ENCODE results near the gene TMEM183A.

TMEM183A gene

GRCh38 chr1:202961220-202961880 lies 45.8 kb upstream of the TMEM183A start:
- Histone ChIP-seq H3K27ac (ENCODE audit: poor library complexity, severe bottlenecking) (no peak overlapping the region), H3K36me3 (ENCODE audit: low read depth) (peaks cover 15% of the 10 kb centered on the region), H3K4me1 (ENCODE audit: insufficient read depth, poor library complexity, severe bottlenecking) (peaks cover 25% of the 10 kb centered on the region), H3K4me3 (ENCODE audit: severe bottlenecking) (no peak overlapping the region), H3K27me3 (ENCODE audit: insufficient read depth, poor library complexity, severe bottlenecking) (no peaks in the 10 kb centered on the region), H3K9me3 (ENCODE audit: severe bottlenecking) (no peaks in the 10 kb centered on the region)
- ATAC-seq (ENCODE audit: low read depth) = no peak
- no peak for DNase-seq (ENCODE audit: low spot score)
- TF ChIP-seq CTCF (IDR thresholded peaks at IDR 0.05; ENCODE audit: poor library complexity, severe bottlenecking) = no peak

GRCh38 chr1:202964791-202965410 lies 42.3 kb upstream of the TMEM183A start:
- Histone ChIP-seq H3K27ac (ENCODE audit: poor library complexity, severe bottlenecking) (peak overlapping the region; percentile 52), H3K36me3 (ENCODE audit: low read depth) (peaks cover 15% of the 10 kb centered on the region), H3K4me1 (ENCODE audit: insufficient read depth, poor library complexity, severe bottlenecking) (peaks cover 14% of the 10 kb centered on the region), H3K4me3 (ENCODE audit: severe bottlenecking) (no peak overlapping the region), H3K27me3 (ENCODE audit: insufficient read depth, poor library complexity, severe bottlenecking) (no peaks in the 10 kb centered on the region), H3K9me3 (ENCODE audit: severe bottlenecking) (no peaks in the 10 kb centered on the region)
- DNase-seq (ENCODE audit: low spot score) (no peak), ATAC-seq (ENCODE audit: low read depth) (peak; percentile 24; the same call in 1 of the 3 replicates)
- TF ChIP-seq CTCF (IDR thresholded peaks at IDR 0.05; ENCODE audit: poor library complexity, severe bottlenecking) = no peak

GRCh38 chr1:202965422-202965821 lies 41.8 kb upstream of the TMEM183A start:
- Histone ChIP-seq H3K27ac (ENCODE audit: poor library complexity, severe bottlenecking) (peak overlapping the region; percentile 52), H3K4me1 (ENCODE audit: insufficient read depth, poor library complexity, severe bottlenecking) (peaks cover 14% of the 10 kb centered on the region), H3K27me3 (ENCODE audit: insufficient read depth, poor library complexity, severe bottlenecking) (no peaks in the 10 kb centered on the region), H3K4me3 (ENCODE audit: severe bottlenecking) (no peak overlapping the region), H3K9me3 (ENCODE audit: severe bottlenecking) (no peaks in the 10 kb centered on the region), H3K36me3 (ENCODE audit: low read depth) (peaks cover 15% of the 10 kb centered on the region)
- no peak for TF ChIP-seq CTCF (IDR thresholded peaks at IDR 0.05; ENCODE audit: poor library complexity, severe bottlenecking)
- ATAC-seq (ENCODE audit: low read depth) = no peak
- DNase-seq (ENCODE audit: low spot score) = no peak

GRCh38 chr1:202966006-202966898 lies 40.9 kb upstream of the TMEM183A start:
- peaks cover 15% of the 10 kb centered on the region for H3K36me3 ChIP-seq (ENCODE audit: low read depth)
- no peak for TF ChIP-seq CTCF (IDR thresholded peaks at IDR 0.05; ENCODE audit: poor library complexity, severe bottlenecking)
- peak; percentile 4; the same call in 2 of the 3 replicates for ATAC-seq (ENCODE audit: low read depth)
- H3K27me3 ChIP-seq (ENCODE audit: insufficient read depth, poor library complexity, severe bottlenecking) = no peaks in the 10 kb centered on the region
- peaks cover 14% of the 10 kb centered on the region for H3K4me1 ChIP-seq (ENCODE audit: insufficient read depth, poor library complexity, severe bottlenecking)
- peak overlapping the region; percentile 95 for H3K4me3 ChIP-seq (ENCODE audit: severe bottlenecking)
- no peaks in the 10 kb centered on the region for H3K9me3 ChIP-seq (ENCODE audit: severe bottlenecking)
- H3K27ac ChIP-seq (ENCODE audit: poor library complexity, severe bottlenecking) = peak overlapping the region; percentile 52
- DNase-seq (ENCODE audit: low spot score) = no peak
